OCI-LY3 (cell line): Measurements from ENCODE around the gene SLC38A2.
"Not testable (repeated sequence)": the region's sequence is repeated elsewhere in the genome, so short reads cannot be mapped to it uniquely, and the experiment has no call there.

Experiments
- H2AFZ ChIP-seq: fragments of 200-600, 300-600 bp; shearing (Covaris generic); 2 replicates; pipeline ENCODE4 v1.6.0; 2014; ENCODE audit warnings: antibody characterized with exemption, low read depth, low read length
- H3K27ac ChIP-seq: fragments of 200-600, 300-600 bp; sonication (generic); 2 replicates; pipeline ENCODE4 v1.5.1; 2014; ENCODE audit warnings: mild to moderate bottlenecking, low read length, moderate library complexity, mixed read lengths
- H3K27me3 ChIP-seq: fragments of 200-600, 300-600 bp; sonication (generic); 2 replicates; pipeline ENCODE4 v1.6.1; 2014; ENCODE audit warnings: low read depth, low read length, mixed read lengths
- H3K36me3 ChIP-seq: fragments of 200-600, 300-600 bp; sonication (generic); replicated peaks from 2 replicates; pipeline ENCODE3; 2014; ENCODE audit warnings: low read depth, low read length, mixed read lengths
- H3K4me1 ChIP-seq: fragments of 300-600, 200-600 bp; sonication (generic); 2 replicates; pipeline ENCODE4 v1.6.1; 2014; ENCODE audit warnings: low read length, mixed read lengths
- H3K4me2 ChIP-seq: fragments of 200-600, 300-600 bp; sonication (generic); 2 replicates; pipeline ENCODE4 v1.6.1; 2014; ENCODE audit warnings: low read length, mixed read lengths
- H3K4me3 ChIP-seq: fragments of 300-600, 200-600 bp; sonication (generic); 2 replicates; pipeline ENCODE4 v1.5.1; 2014; ENCODE audit warnings: antibody characterized with exemption, mild to moderate bottlenecking, low read length, moderate library complexity
- H3K79me2 ChIP-seq: fragments of 300-600, 200-600 bp; shearing (Covaris generic); 2 replicates; pipeline ENCODE4 v1.6.1; 2014; ENCODE audit warnings: mild to moderate bottlenecking, low read length, mixed read lengths
- H3K9ac ChIP-seq: fragments of 300-600, 200-600 bp; shearing (Covaris generic); 2 replicates; pipeline ENCODE4 v1.6.0; 2014; ENCODE audit warnings: mild to moderate bottlenecking, low read length, moderate library complexity
- H3K9me3 ChIP-seq: fragments of 200-600, 300-600 bp; shearing (Covaris generic); 2 replicates; pipeline ENCODE4 v1.6.1; 2014; ENCODE audit warnings: low read length, mixed read lengths; ENCODE audit not compliant: insufficient read depth
- H4K20me1 ChIP-seq: fragments of 200-600, 300-600 bp; sonication (generic); 2 replicates; pipeline ENCODE4 v1.6.1; 2016; ENCODE audit warnings: low read length, mixed read lengths; ENCODE audit not compliant: insufficient read depth
- EZH2phosphoT487 ChIP-seq: fragments of 200-600 bp; shearing (Covaris generic); IDR thresholded peaks from 2 replicates; pipeline ENCODE4 v1.6.1; 2018; ENCODE audit warnings: antibody characterized with exemption, mixed run types, low read depth
- TF ChIP-seq, protein P1 (sequence below): fragments of 200-600, 300-600 bp; sonication (generic); IDR thresholded peaks from 2 replicates; pipeline ENCODE4 v1.5.1; 2014; ENCODE audit warnings: antibody characterized with exemption, low read length, low read depth

The SLC38A2 gene

GRCh38 chr12:46343118-46343852, 29.3 kb downstream of the SLC38A2 start:
- no peaks in the 10 kb centered on the region for H3K36me3 ChIP-seq
- H3K79me2 ChIP-seq, result no peaks in the 10 kb centered on the region
- H3K9me3 ChIP-seq, result no peaks in the 10 kb centered on the region
- H3K4me3 ChIP-seq, result no peak overlapping the region
- no peaks in the 10 kb centered on the region for H4K20me1 ChIP-seq
- no peak overlapping the region for H3K9ac ChIP-seq
- peaks cover 5% of the 10 kb centered on the region for H3K4me1 ChIP-seq
- no peak overlapping the region for H3K27ac ChIP-seq
- H3K4me2 ChIP-seq, result no peak overlapping the region
- TF ChIP-seq EZH2phosphoT487, result no peak
- TF ChIP-seq, protein P1, sequence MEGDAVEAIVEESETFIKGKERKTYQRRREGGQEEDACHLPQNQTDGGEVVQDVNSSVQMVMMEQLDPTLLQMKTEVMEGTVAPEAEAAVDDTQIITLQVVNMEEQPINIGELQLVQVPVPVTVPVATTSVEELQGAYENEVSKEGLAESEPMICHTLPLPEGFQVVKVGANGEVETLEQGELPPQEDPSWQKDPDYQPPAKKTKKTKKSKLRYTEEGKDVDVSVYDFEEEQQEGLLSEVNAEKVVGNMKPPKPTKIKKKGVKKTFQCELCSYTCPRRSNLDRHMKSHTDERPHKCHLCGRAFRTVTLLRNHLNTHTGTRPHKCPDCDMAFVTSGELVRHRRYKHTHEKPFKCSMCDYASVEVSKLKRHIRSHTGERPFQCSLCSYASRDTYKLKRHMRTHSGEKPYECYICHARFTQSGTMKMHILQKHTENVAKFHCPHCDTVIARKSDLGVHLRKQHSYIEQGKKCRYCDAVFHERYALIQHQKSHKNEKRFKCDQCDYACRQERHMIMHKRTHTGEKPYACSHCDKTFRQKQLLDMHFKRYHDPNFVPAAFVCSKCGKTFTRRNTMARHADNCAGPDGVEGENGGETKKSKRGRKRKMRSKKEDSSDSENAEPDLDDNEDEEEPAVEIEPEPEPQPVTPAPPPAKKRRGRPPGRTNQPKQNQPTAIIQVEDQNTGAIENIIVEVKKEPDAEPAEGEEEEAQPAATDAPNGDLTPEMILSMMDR, result no peak
- no peak overlapping the region for H2AFZ ChIP-seq
- H3K27me3 ChIP-seq, result no peaks in the 10 kb centered on the region

DNA sequence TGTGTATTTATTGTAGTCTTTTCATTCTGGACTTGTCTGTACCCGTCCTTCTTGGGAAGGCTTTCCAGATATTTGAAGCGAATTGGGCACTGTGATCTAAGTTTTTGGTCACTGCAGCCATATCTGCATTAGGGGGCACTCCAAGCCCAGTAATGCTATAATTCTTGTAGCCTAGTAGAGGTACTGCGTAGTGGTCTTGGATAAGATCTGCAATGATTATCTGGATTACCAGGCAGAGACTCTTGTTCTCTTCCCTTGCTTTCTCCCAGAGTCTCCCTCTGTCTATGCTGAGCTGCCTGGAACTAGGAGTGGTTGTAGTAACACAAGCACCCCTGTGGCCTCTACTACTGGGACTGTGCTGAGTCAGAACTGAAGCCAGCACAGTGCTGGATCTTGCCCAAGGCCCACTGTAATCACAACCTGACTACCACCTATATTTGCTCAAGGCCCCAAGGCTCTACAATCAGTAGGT, 30.0 kb downstream of the SLC38A2 start:
- Histone ChIP-seq H3K27me3 (no peaks in the 10 kb centered on the region), H4K20me1 (no peaks in the 10 kb centered on the region), H2AFZ (no peak overlapping the region), H3K4me1 (peaks cover 5% of the 10 kb centered on the region), H3K79me2 (no peaks in the 10 kb centered on the region), H3K27ac (no peak overlapping the region), H3K9ac (no peak overlapping the region), H3K4me2 (no peak overlapping the region), H3K4me3 (no peak overlapping the region), H3K36me3 (no peaks in the 10 kb centered on the region), H3K9me3 (no peaks in the 10 kb centered on the region)
- TF ChIP-seq, protein P1, result peak; percentile 79
- TF ChIP-seq EZH2phosphoT487, result no peak

DNA sequence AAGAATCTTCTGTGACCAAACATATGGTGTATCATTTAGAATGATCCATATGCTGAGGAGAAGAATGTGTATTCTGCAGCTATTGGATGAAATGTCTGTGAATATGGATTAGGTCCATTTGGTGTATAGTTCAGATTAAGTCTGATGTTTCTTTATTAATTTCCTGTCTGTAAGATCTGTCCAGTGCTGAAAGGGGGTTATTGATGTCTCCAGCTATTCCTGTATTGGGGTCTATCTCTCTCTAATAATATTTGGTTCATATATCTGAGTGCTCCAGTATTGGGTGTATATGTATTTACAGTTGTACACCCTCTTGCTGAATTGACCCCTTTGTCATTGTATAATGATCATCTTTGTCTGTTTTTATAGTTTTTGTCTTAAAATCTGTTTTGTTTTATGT, 33.5 kb downstream of the SLC38A2 start:
- H3K9ac ChIP-seq, result no peak overlapping the region
- no peak overlapping the region for H3K4me3 ChIP-seq
- TF ChIP-seq EZH2phosphoT487, result no peak
- TF ChIP-seq, protein P1, result no peak
- H3K36me3 ChIP-seq, result no peaks in the 10 kb centered on the region
- H4K20me1 ChIP-seq, result no peaks in the 10 kb centered on the region
- H3K27ac ChIP-seq, result no peak overlapping the region
- H3K27me3 ChIP-seq, result no peaks in the 10 kb centered on the region
- no peak overlapping the region for H2AFZ ChIP-seq
- peaks cover 5% of the 10 kb centered on the region for H3K4me1 ChIP-seq
- H3K9me3 ChIP-seq, result no peaks in the 10 kb centered on the region
- no peak overlapping the region for H3K4me2 ChIP-seq
- H3K79me2 ChIP-seq, result no peaks in the 10 kb centered on the region

GRCh38 chr12:46332260-46332659, 40.3 kb downstream of the SLC38A2 start:
- no peaks in the 10 kb centered on the region for H4K20me1 ChIP-seq
- H3K27me3 ChIP-seq, result no peaks in the 10 kb centered on the region
- H3K4me1 ChIP-seq, result no peaks in the 10 kb centered on the region

DNA sequence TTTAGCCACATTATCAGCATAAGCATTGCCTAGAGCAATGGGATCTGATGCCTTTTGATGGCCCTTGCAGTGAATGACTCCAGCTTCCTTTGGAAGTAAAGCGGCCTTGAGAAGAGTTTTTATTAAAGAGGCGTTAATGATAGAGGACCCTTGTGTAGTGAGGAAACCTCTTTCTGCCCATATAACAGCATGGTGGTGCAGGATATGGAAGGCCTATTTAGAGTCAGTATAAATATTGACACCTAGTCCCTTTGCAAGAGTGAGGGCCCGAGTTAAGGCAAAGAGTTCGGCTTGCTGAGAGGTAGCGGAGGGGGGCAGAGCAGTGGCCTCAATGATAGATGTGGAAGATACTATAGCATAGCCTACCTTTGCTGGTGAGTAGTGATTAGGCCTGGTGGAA, 47.5 kb downstream of the SLC38A2 start:
- H4K20me1 ChIP-seq, H3K79me2 ChIP-seq, H3K4me3 ChIP-seq, H3K27me3 ChIP-seq, H3K9ac ChIP-seq, H3K27ac ChIP-seq, H2AFZ ChIP-seq, H3K9me3 ChIP-seq, H3K4me1 ChIP-seq, H3K4me2 ChIP-seq, H3K36me3 ChIP-seq: not testable (repeated sequence)

More at GRCh38 chr12:46332260-46332659, 40.3 kb downstream of the SLC38A2 start:
- peaks cover 11% of the 10 kb centered on the region; the same call in 1 of the 2 replicates for H3K9me3 ChIP-seq
- H3K4me2 ChIP-seq, result no peak overlapping the region
- H3K4me3 ChIP-seq, result no peak overlapping the region
- H3K27ac ChIP-seq, result no peak overlapping the region
- peaks cover 6% of the 10 kb centered on the region for H3K36me3 ChIP-seq
- H2AFZ ChIP-seq, result no peak overlapping the region
- TF ChIP-seq, protein P1, result no peak
- no peak for TF ChIP-seq EZH2phosphoT487
- H3K79me2 ChIP-seq, result no peaks in the 10 kb centered on the region
- H3K9ac ChIP-seq, result no peak overlapping the region
